ENCODE results near the gene CMTM8. TPM values are rescaled to one million over a fixed set of nuclear protein-coding genes. Genes with fewer than 3 reads are reported as not detected.

Gene CMTM8
- total RNA-seq, 1 donor from 2014 or later, result 1.6 TPM

- DNase-seq (ENCODE audit: low read depth in 2 of 2), result peak; percentile 8 to 66
These were observed 37.9 kb downstream of the CMTM8 start for GRCh38 chr3:32276279-32276841.

- peak; percentile 62 to 64 for DNase-seq (ENCODE audit: low read depth in 2 of 2)
These were observed 40.2 kb downstream of the CMTM8 start for GRCh38 chr3:32278714-32279113.

- DNase-seq (ENCODE audit: low read depth in 2 of 2), result peak in 1 of 2 donors; percentile 8
These were observed 41.9 kb downstream of the CMTM8 start for GRCh38 chr3:32280262-32280910.

- DNase-seq (ENCODE audit: low read depth in 2 of 2), result no peak
These were observed 43.2 kb downstream of the CMTM8 start for GRCh38 chr3:32281570-32282106.

- peak in 1 of 2 donors; percentile 69 for DNase-seq (ENCODE audit: low read depth in 2 of 2)
These were observed 44.2 kb downstream of the CMTM8 start for GRCh38 chr3:32282578-32283154.

GRCh38 chr3:32283304-32283703 lies 44.8 kb downstream of the CMTM8 start:
- DNase-seq (ENCODE audit: low read depth in 2 of 2), result peak in 1 of 2 donors; percentile 64

GRCh38 chr3:32284443-32285212 lies 46.1 kb downstream of the CMTM8 start:
- DNase-seq (ENCODE audit: low read depth in 2 of 2), result no peak

GRCh38 chr3:32285891-32286290 lies 47.4 kb downstream of the CMTM8 start:
- peak; percentile 45 to 66 for DNase-seq (ENCODE audit: low read depth in 2 of 2)

- no peak for DNase-seq (ENCODE audit: low read depth in 2 of 2)
These were observed 50.3 kb downstream of the CMTM8 start for GRCh38 chr3:32288819-32289218.

GRCh38 chr3:32290619-32291018 lies 52.1 kb downstream of the CMTM8 start:
- DNase-seq (ENCODE audit: low read depth in 2 of 2), result no peak

GRCh38 chr3:32292085-32292796 lies 53.8 kb downstream of the CMTM8 start:
- DNase-seq (ENCODE audit: low read depth in 2 of 2), result no peak

- no peak for DNase-seq (ENCODE audit: low read depth in 2 of 2)
These were observed 55.4 kb downstream of the CMTM8 start for GRCh38 chr3:32293903-32294302.

- DNase-seq (ENCODE audit: low read depth in 2 of 2), result peak; percentile 69 to 82
These were observed 58.0 kb downstream of the CMTM8 start for GRCh38 chr3:32296251-32297204.

- DNase-seq (ENCODE audit: low read depth in 2 of 2), result no peak
These were observed 58.9 kb downstream of the CMTM8 start for GRCh38 chr3:32297366-32297765.

- DNase-seq (ENCODE audit: low read depth in 2 of 2), result peak in 1 of 2 donors; percentile 79
These were observed 62.9 kb downstream of the CMTM8 start for GRCh38 chr3:32301426-32301825.

- DNase-seq (ENCODE audit: low read depth in 2 of 2), result no peak
These were observed 64.3 kb downstream of the CMTM8 start for GRCh38 chr3:32302601-32303398.

GRCh38 chr3:32303399-32303747 lies 64.9 kb downstream of the CMTM8 start:
- DNase-seq (ENCODE audit: low read depth in 2 of 2), result peak in 1 of 2 donors; percentile 19

- no peak for DNase-seq (ENCODE audit: low read depth in 2 of 2)
These were observed 65.7 kb downstream of the CMTM8 start for GRCh38 chr3:32303977-32304881.
